Upper lobe of left lung (tissue), 6 donors: Measurements from ENCODE around the gene GON4L. TPM values are rescaled to one million over a fixed set of nuclear protein-coding genes. Genes with fewer than 3 reads are reported as not detected.
"Not testable (repeated sequence)": the region's sequence is repeated elsewhere in the genome, so short reads cannot be mapped to it uniquely, and the experiment has no call there.

Experiments used
- ATAC-seq, 2 donors: fragments of 200-7000 bp; cut with Tn5 transposase; one replicate each; pipeline ENCODE4 v1.9.1; 2022; ENCODE audit warnings: mild to moderate bottlenecking in 2 of 2, moderate library complexity in 2 of 2; ENCODE audit not compliant: low FRiP score in 2 of 2
- DNase-seq, 2 donors: peaks; one replicate each; pipeline ENCODE4 v3.0.0-alpha.2; 2019 to 2020
- H3K27ac ChIP-seq, 4 donors: fragments of 200-600 bp; sonication (generic); one replicate each; pipeline ENCODE4 v1.5.1; 2016 to 2019
- H3K27me3 ChIP-seq, 4 donors: fragments of 200-600 bp; sonication (generic); one replicate each; pipeline ENCODE4 v1.5.1; 2017 to 2019
- H3K36me3 ChIP-seq, 4 donors: fragments of 200-600 bp; sonication (generic); one replicate each; pipeline ENCODE4 v1.5.1; 2016 to 2019
- H3K4me1 ChIP-seq, 4 donors: fragments of 200-600 bp; sonication (generic); one replicate each; pipeline ENCODE4 v1.5.1; 2018 to 2019
- H3K4me3 ChIP-seq, 4 donors: fragments of 200-600 bp; sonication (generic); one replicate each; pipeline ENCODE4 v1.5.1; 2017 to 2019; ENCODE audit warnings: mild to moderate bottlenecking in 2 of 4, moderate library complexity in 1 of 4
- H3K9me3 ChIP-seq, 4 donors: fragments of 200-600 bp; sonication (generic); one replicate each; pipeline ENCODE4 v1.5.1; 2018 to 2019
- EP300 ChIP-seq, 4 donors: sonication (generic); formaldehyde crosslinking; IDR thresholded peaks; one replicate each; pipeline ENCODE4 v1.5.1; 2017; ENCODE audit warnings: antibody characterized with exemption in 4 of 4, control low read depth in 2 of 4
- POLR2A ChIP-seq, 4 donors: fragments of 450-650 bp; IDR thresholded peaks; one replicate each; pipeline ENCODE4 v1.5.1; 2016 to 2017; ENCODE audit warnings: antibody characterized with exemption in 4 of 4, mild to moderate bottlenecking in 2 of 4
- POLR2AphosphoS5 ChIP-seq, 2 donors: sonication (generic); formaldehyde crosslinking; IDR thresholded peaks; one replicate each; pipeline ENCODE4 v1.5.1; 2017; ENCODE audit warnings: antibody characterized with exemption in 2 of 2
- WGBS, 2 donors: methylation state at CpG; one replicate each; pipeline ENCODE4 v1.1.5; 2017 to 2018; 5-methylcytosine and 5-hydroxymethylcytosine counted together
- total RNA-seq, 6 donors: library from RNA; depleted of rRNA in 4 of 6; stranded (reverse); fragments of >200 nt in 4 of 6; gene quantifications; one replicate each; pipeline versions ENCODE4 v1.1.0 to v1.2.1, GENCODE V29; 2016 to 2021
- TF ChIP-seq, protein P1 (sequence below), 6 experiments: fragments of 450-650 bp in 4 of 6; fragments of 200-600 bp in 2 of 6; sonication (generic) in 2 of 6; IDR thresholded peaks; one replicate each; pipeline ENCODE4 v1.5.1; 2016 to 2019; ENCODE audit warnings: antibody characterized with exemption in 6 of 6
- donor health status: DM: no; HTN: no; CAD: no; lungs with moderate emphysema.
- donor health status: DM: no; HTN: yes; CAD: no; lungs with severe emphysema.

Gene GON4L
- total RNA-seq, 6 donors from 2014 or later = 28.9 to 160 (median 46.3) TPM

DNA sequence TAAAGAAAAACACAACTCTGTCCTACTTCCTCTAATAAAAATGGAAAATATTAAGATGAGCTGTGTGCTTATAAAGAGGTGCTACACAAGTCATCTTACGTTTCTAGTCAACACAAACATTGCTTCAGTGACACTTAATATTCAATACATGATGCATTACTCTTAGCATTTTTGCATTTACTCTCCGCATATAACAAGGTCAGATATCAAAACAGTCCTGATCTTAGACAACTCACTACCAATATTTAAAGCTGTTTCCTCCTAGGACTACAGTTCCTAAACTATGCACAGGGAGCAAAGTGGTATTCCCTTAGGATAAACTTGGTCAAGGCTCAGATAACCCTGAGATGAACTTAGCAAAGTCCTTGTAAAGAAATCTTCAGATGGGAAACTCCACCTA lies 41.9 kb upstream of the GON4L start:
- no peak for TF ChIP-seq POLR2A (IDR thresholded peaks at IDR 0.05)
- TF ChIP-seq POLR2AphosphoS5 (IDR thresholded peaks at IDR 0.05) = no peak
- no peak for TF ChIP-seq EP300 (IDR thresholded peaks at IDR 0.05)
- TF ChIP-seq, protein P1, sequence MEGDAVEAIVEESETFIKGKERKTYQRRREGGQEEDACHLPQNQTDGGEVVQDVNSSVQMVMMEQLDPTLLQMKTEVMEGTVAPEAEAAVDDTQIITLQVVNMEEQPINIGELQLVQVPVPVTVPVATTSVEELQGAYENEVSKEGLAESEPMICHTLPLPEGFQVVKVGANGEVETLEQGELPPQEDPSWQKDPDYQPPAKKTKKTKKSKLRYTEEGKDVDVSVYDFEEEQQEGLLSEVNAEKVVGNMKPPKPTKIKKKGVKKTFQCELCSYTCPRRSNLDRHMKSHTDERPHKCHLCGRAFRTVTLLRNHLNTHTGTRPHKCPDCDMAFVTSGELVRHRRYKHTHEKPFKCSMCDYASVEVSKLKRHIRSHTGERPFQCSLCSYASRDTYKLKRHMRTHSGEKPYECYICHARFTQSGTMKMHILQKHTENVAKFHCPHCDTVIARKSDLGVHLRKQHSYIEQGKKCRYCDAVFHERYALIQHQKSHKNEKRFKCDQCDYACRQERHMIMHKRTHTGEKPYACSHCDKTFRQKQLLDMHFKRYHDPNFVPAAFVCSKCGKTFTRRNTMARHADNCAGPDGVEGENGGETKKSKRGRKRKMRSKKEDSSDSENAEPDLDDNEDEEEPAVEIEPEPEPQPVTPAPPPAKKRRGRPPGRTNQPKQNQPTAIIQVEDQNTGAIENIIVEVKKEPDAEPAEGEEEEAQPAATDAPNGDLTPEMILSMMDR (IDR thresholded peaks at IDR 0.05) = no peak
- peaks cover 35 to 79% (median 67%) of the 10 kb centered on the region in 4 donors for H3K36me3 ChIP-seq
- ATAC-seq (no peak), DNase-seq (no peak)
- no peaks in the 10 kb centered on the region for H3K27me3 ChIP-seq
- H3K4me1 ChIP-seq = peaks cover 2 to 4% (median 4%) of the 10 kb centered on the region in 4 donors
- H3K9me3 ChIP-seq = no peaks in the 10 kb centered on the region
- 65% methylated on average over 2 of the region's 2 CpGs for whole genome bisulfite sequencing, 2 donors
- no peak overlapping the region for H3K4me3 ChIP-seq
- H3K27ac ChIP-seq = no peak overlapping the region

- DNase-seq (no peak), ATAC-seq (no peak)
- Histone ChIP-seq H3K4me3 (no peak overlapping the region), H3K36me3 (peaks cover 27 to 68% (median 56%) of the 10 kb centered on the region in 4 donors), H3K9me3 (no peaks in the 10 kb centered on the region), H3K4me1 (peaks cover 14 to 16% (median 15%) of the 10 kb centered on the region in 4 donors), H3K27me3 (no peaks in the 10 kb centered on the region), H3K27ac (no peak overlapping the region)
- 88 to 89% methylated on average over 1 of the region's 1 CpG for WGBS, 2 donors
- TF ChIP-seq POLR2AphosphoS5 (IDR thresholded peaks at IDR 0.05) (no peak), POLR2A (IDR thresholded peaks at IDR 0.05) (no peak), EP300 (IDR thresholded peaks at IDR 0.05) (no peak)
- TF ChIP-seq, protein P1 (IDR thresholded peaks at IDR 0.05) = no peak
Observed at GRCh38 chr1:155897746-155898145, 40.7 kb upstream of the GON4L start.

GRCh38 chr1:155896476-155896875 lies 39.5 kb upstream of the GON4L start:
- H3K9me3 ChIP-seq, H3K4me3 ChIP-seq, H3K27ac ChIP-seq, DNase-seq, H3K27me3 ChIP-seq, ATAC-seq: not testable (repeated sequence)
- 94 to 98% methylated on average over 8 of the region's 8 CpGs for WGBS, 2 donors
- H3K36me3 ChIP-seq = peaks cover 17 to 55% (median 44%) of the 10 kb centered on the region in 4 donors
- H3K4me1 ChIP-seq = peaks cover 16 to 19% (median 18%) of the 10 kb centered on the region in 4 donors

GRCh38 chr1:155895617-155896016 lies 38.6 kb upstream of the GON4L start:
- H3K4me3 ChIP-seq, ATAC-seq, DNase-seq, H3K27ac ChIP-seq, H3K27me3 ChIP-seq, H3K9me3 ChIP-seq: not testable (repeated sequence)
- 89 to 95% methylated on average over 6 of the region's 6 CpGs for WGBS, 2 donors
- Histone ChIP-seq H3K4me1 (peaks cover 16 to 19% (median 18%) of the 10 kb centered on the region in 4 donors), H3K36me3 (peaks cover 12 to 46% (median 35%) of the 10 kb centered on the region in 4 donors)

GRCh38 chr1:155893389-155894142 lies 36.6 kb upstream of the GON4L start:
- WGBS, 2 donors = 43 to 51% methylated on average over 10 of the region's 10 CpGs
- Histone ChIP-seq H3K27ac (peak overlapping the region; percentile 71 to 79 (median 78)), H3K27me3 (no peaks in the 10 kb centered on the region), H3K4me3 (no peak overlapping the region), H3K9me3 (no peaks in the 10 kb centered on the region), H3K4me1 (peaks cover 16 to 19% (median 18%) of the 10 kb centered on the region in 4 donors), H3K36me3 (peaks cover 0 to 26% (median 16%) of the 10 kb centered on the region in 4 donors)
- ATAC-seq = peak; percentile 63 to 65
- DNase-seq = no peak
- TF ChIP-seq, protein P1 (IDR thresholded peaks at IDR 0.05) = no peak
- TF ChIP-seq POLR2AphosphoS5 (IDR thresholded peaks at IDR 0.05) = no peak
- no peak for TF ChIP-seq EP300 (IDR thresholded peaks at IDR 0.05)
- TF ChIP-seq POLR2A (IDR thresholded peaks at IDR 0.05) = no peak
